Measurements from ENCODE around the gene MYO1B. TPM values are rescaled to one million over a fixed set of nuclear protein-coding genes. Genes with fewer than 3 reads are reported as not detected.

MYO1B gene
- total and polyA plus RNA-seq, 2 of the 4 experiments (the other 2 are of a cell fraction): 57.2 to 116 TPM

- TF ChIP-seq SMC3 (IDR thresholded peaks at IDR 0.05; ENCODE audit: low read depth, low read length): no peak
- TF ChIP-seq FOS (IDR thresholded peaks at IDR 0.05; ENCODE audit: low read depth, low read length): peak; percentile 87
- TF ChIP-seq RAD21 (IDR thresholded peaks at IDR 0.05; ENCODE audit: low read length): no peak; the same call in 1 of the 2 replicates
These were observed 2.3 kb downstream of the MYO1B start (continued) for GRCh38 chr2:191247381-191248057.

- Histone ChIP-seq H4K20me1 (ENCODE audit: insufficient read depth, low read length) (peaks cover 70% of the 10 kb centered on the region), H3K14ac (replicated peaks; ENCODE audit: low read depth, low read length) (peak overlapping the region; percentile 55), H3K56ac (ENCODE audit: extremely low read depth, insufficient read depth, low read length) (no peak overlapping the region; the same call in 1 of the 2 replicates), H2AFZ (replicated peaks; ENCODE audit: low read length, poor library complexity) (no peak overlapping the region), H3K4me3 (ENCODE audit: insufficient read depth, low read depth, low read length) (no peak overlapping the region), H4K5ac (ENCODE audit: low read depth, low read length) (0 out of 2 replicates have a peak overlapping the region, but pooled peaks have one; percentile 12), H3K9me1 (ENCODE audit: insufficient read depth, low read length) (peaks cover 24% of the 10 kb centered on the region), H2AK5ac (ENCODE audit: low read depth, low read length) (peak overlapping the region; percentile 20; the same call in 1 of the 2 replicates), H2BK15ac (ENCODE audit: low read depth, low read length) (no peak overlapping the region; the same call in 2 of the 3 replicates), H3K18ac (ENCODE audit: low read depth, low read length) (peak overlapping the region; percentile 27; the same call in 1 of the 2 replicates), H3K9ac (ENCODE audit: low read depth, low read length) (peak overlapping the region; percentile 48), H3K9me3 (ENCODE audit: control insufficient read depth, insufficient read depth, low read length) (no peaks in the 10 kb centered on the region), H2BK5ac (ENCODE audit: low read depth, low read length, poor library complexity, severe bottlenecking) (peak overlapping the region; percentile 32), H3K27me3 (ENCODE audit: control insufficient read depth, insufficient read depth, low read length) (no peaks in the 10 kb centered on the region), H3K4me2 (ENCODE audit: low read depth, low read length) (peak overlapping the region; percentile 51), H2BK120ac (ENCODE audit: low read depth, low read length) (no peak overlapping the region), H3K4ac (ENCODE audit: low read depth, low read length) (peak overlapping the region; percentile 47; the same call in 1 of the 2 replicates), H3K79me1 (ENCODE audit: low read depth in 1 of 2, low read length in 2 of 2) (peaks cover 6 to 73% of the 10 kb centered on the region in 2 experiments; a peak in 3 of 4 replicates), H2AK9ac (replicated peaks; ENCODE audit: low read depth, low read length, poor library complexity) (no peak overlapping the region), H3K23ac (ENCODE audit: low read depth, low read length) (peak overlapping the region; percentile 61), H2BK20ac (ENCODE audit: low read depth, low read length) (no peak overlapping the region), H3K4me1 (ENCODE audit: control insufficient read depth, insufficient read depth, low read length) (peaks cover 25% of the 10 kb centered on the region), H4K8ac (ENCODE audit: low read depth in 2 of 2, low read length in 2 of 2) (peak overlapping the region in 1 of 2 experiments; percentile 16; a peak in 1 of 4 replicates), H4K91ac (ENCODE audit: insufficient read depth, low read depth, low read length) (no peak overlapping the region), H3K36me3 (ENCODE audit: control insufficient read depth, insufficient read depth, low read length) (peaks cover 11% of the 10 kb centered on the region; the same call in 1 of the 2 replicates), H3K27ac (ENCODE audit: insufficient read depth, low read length) (peak overlapping the region; percentile 54; the same call in 1 of the 2 replicates)
- WGBS, 2 experiments (ENCODE audit: extremely low coverage in 2 of 2, insufficient read length in 1 of 2): no CpG with 5 or more reads among the region's 2 CpGs
- in situ Hi-C loops (cut with MboI; ENCODE audit: low sequenced_read_pairs): no loop called here
- peak; percentile 64 for DNase-seq
- dilution Hi-C loops (cut with HindIII; ENCODE audit: low sequenced_read_pairs, unreplicated experiment): no loop called here
- intact Hi-C loops (cut with micrococcal nuclease): loop anchor here (5.0 kb wide), 2 partner anchors 118 to 163 kb away; no protein-coding TSS in a partner anchor
- POLR2A ChIA-PET (ENCODE audit: unreplicated experiment): no interaction called here
- no TSS peak for BruUV-seq (replicated peaks)
- no peak for ATAC-seq (ENCODE audit: low read depth)
- CTCF ChIA-PET: no interaction called here
- no peak for TF ChIP-seq POLR2A (IDR thresholded peaks at IDR 0.05; ENCODE audit: low read depth, low read length)
- no peak for TF ChIP-seq MAZ (IDR thresholded peaks at IDR 0.05; ENCODE audit: borderline replicate concordance, low read depth, low read length)
- no peak for TF ChIP-seq NFE2L2 (IDR thresholded peaks at IDR 0.05; ENCODE audit: low read depth, low read length)
- no peak for TF ChIP-seq BHLHE40 (IDR thresholded peaks at IDR 0.05; ENCODE audit: low read depth, low read length)
- TF ChIP-seq CTCF (conservative IDR thresholded peaks at IDR 0.05; ENCODE audit: low read depth, low read length): no peak
- TF ChIP-seq RAD21 (IDR thresholded peaks at IDR 0.05; ENCODE audit: low read length): no peak
- TF ChIP-seq MAFK (IDR thresholded peaks at IDR 0.05; ENCODE audit: low read depth, low read length): no peak
- TF ChIP-seq FOS (IDR thresholded peaks at IDR 0.05; ENCODE audit: low read depth, low read length): no peak
- TF ChIP-seq MXI1 (IDR thresholded peaks at IDR 0.05; ENCODE audit: borderline replicate concordance, low read depth, low read length): no peak
- TF ChIP-seq RFX5 (IDR thresholded peaks at IDR 0.05; ENCODE audit: low read depth, low read length): no peak
- TF ChIP-seq USF2 (IDR thresholded peaks at IDR 0.05; ENCODE audit: low read depth, low read length): no peak
- TF ChIP-seq CEBPB (IDR thresholded peaks at IDR 0.05; ENCODE audit: low read depth, low read length): no peak
These were observed 4.1 kb downstream of the MYO1B start for GRCh38 chr2:191249156-191249813.

Measured in IMR-90 (cell line).